Panc1 (cell line): Measurements from ENCODE around the gene COPRS. TPM values are rescaled to one million over a fixed set of nuclear protein-coding genes. Genes with fewer than 3 reads are reported as not detected.

Experiments
- ATAC-seq: fragments of 200-7000 bp; cut with Tn5 transposase; 2 replicates; pipeline ENCODE4 v1.9.1; 2020; ENCODE audit warnings: mild to moderate bottlenecking, moderate library complexity
- BruUV-seq: library from RNA; stranded (reverse); fragments of 400-500 nt; replicated peaks from 2 replicates; lab custom pipeline; 2021; lab: Mats Ljungman, UMichigan
- CTCF ChIA-PET: fragments of 300-600 bp; sonication (Branson Sonifier 250); formaldehyde crosslinking; loops from one replicate; lab custom pipeline; 2022; ENCODE audit warnings: antibody characterized with exemption; lab: Charles Lee
- POLR2A ChIA-PET: fragments of 300-600 bp; sonication (Branson Sonifier 250); formaldehyde crosslinking; loops from one replicate; lab custom pipeline; 2022; ENCODE audit warnings: antibody characterized with exemption; lab: Charles Lee
- DNase-seq: peaks from one replicate; pipeline ENCODE4 v3.0.0-alpha.2; 2010; ENCODE audit warnings: low read depth, low spot score
- H3K27ac ChIP-seq: 2 replicates; pipeline ENCODE4 v1.5.1; 2011; ENCODE audit warnings: mild to moderate bottlenecking, low read length, inconsistent platforms
- H3K27me3 ChIP-seq: fragments of 200-500 bp; sonication (Bioruptor generic); 2 replicates; pipeline ENCODE4 v1.6.0; 2014; ENCODE audit warnings: low read length, inconsistent platforms; ENCODE audit not compliant: control insufficient read depth, insufficient read depth
- H3K36me3 ChIP-seq: fragments of 200-500 bp; sonication (Bioruptor generic); 2 replicates; pipeline ENCODE4 v1.5.1; 2014; ENCODE audit warnings: inconsistent platforms, mild to moderate bottlenecking, low read length, moderate library complexity; ENCODE audit not compliant: control insufficient read depth, insufficient read depth
- H3K4me1 ChIP-seq: 2 replicates; pipeline ENCODE4 v1.5.1; 2011; ENCODE audit warnings: inconsistent platforms, mild to moderate bottlenecking, low read length, moderate library complexity; ENCODE audit not compliant: control insufficient read depth, insufficient read depth
- H3K4me3 ChIP-seq, 2 experiments: 2 replicates each; pipeline ENCODE4 v1.5.1; 2011 to 2012; ENCODE audit warnings: low read depth in 2 of 2, low read length in 2 of 2, mild to moderate bottlenecking in 2 of 2, inconsistent platforms in 1 of 2, moderate library complexity in 1 of 2
- H3K9me3 ChIP-seq: fragments of 200-500 bp; sonication (Bioruptor generic); 2 replicates; pipeline ENCODE4 v1.5.1; 2014; ENCODE audit warnings: low read depth, mild to moderate bottlenecking, inconsistent platforms, low read length, moderate library complexity; ENCODE audit not compliant: control insufficient read depth, insufficient read depth
- CTCF ChIP-seq: fragments of 450-650 bp; IDR thresholded peaks from 2 replicates; pipeline ENCODE4 v1.5.1; 2017; ENCODE audit warnings: mild to moderate bottlenecking
- POLR2AphosphoS5 ChIP-seq: IDR thresholded peaks from 2 replicates; pipeline ENCODE4 v1.6.1; 2012; ENCODE audit warnings: mild to moderate bottlenecking, low read depth, low read length, moderate library complexity
- REST ChIP-seq, 2 experiments: IDR thresholded peaks; 2 replicates each; pipeline ENCODE4 v1.6.1; 2011 to 2012; ENCODE audit warnings: low read depth in 2 of 2, control low read depth in 1 of 2, low read length in 1 of 2, mild to moderate bottlenecking in 1 of 2, moderate library complexity in 1 of 2; ENCODE audit not compliant: insufficient read depth in 1 of 2
- SIN3A ChIP-seq: IDR thresholded peaks from 2 replicates; pipeline ENCODE4 v1.6.1; 2012; ENCODE audit warnings: low read depth, mild to moderate bottlenecking, low read length, moderate library complexity, borderline replicate concordance; ENCODE audit not compliant: insufficient read depth
- TCF7L2 ChIP-seq: IDR thresholded peaks from 2 replicates; pipeline ENCODE4 v1.6.1; 2011; ENCODE audit warnings: mild to moderate bottlenecking, low read depth, low read length, inconsistent platforms
- in situ Hi-C: cut with HindIII; loops from 2 replicates; pipeline ENCODE4 v1.10.0; 2016; ENCODE audit warnings: low sequenced_read_pairs, low pct_unique_long_range_greater_than_20kb
- intact Hi-C: fragments of 100-400 bp; cut with micrococcal nuclease; formaldehyde crosslinking; loops from one replicate; pipeline ENCODE4 v1.10.0; 2022; ENCODE audit not compliant: unreplicated experiment
- total RNA-seq: library from RNA; stranded (reverse); gene quantifications from one replicate; pipeline ENCODE4 v1.2.1, GENCODE V29; 2021; ENCODE audit not compliant: unreplicated experiment

The COPRS gene
- total RNA-seq, 1 experiment from 2014 or later, result 152 TPM

GRCh38 chr17:31880311-31880710 lies 21.3 kb upstream of the COPRS start:
- no peak for ATAC-seq

GRCh38 chr17:31878703-31879073 lies 19.6 kb upstream of the COPRS start:
- ChIA-PET CTCF (no interaction called here), POLR2A (no interaction called here)
- no peaks in the 10 kb centered on the region for H3K4me1 ChIP-seq
- in situ Hi-C loops (no loop called here), intact Hi-C loops (loop anchor here (2.0 kb wide), 1 partner anchor 18 kb away; no protein-coding TSS in a partner anchor)
- BruUV-seq, result no TSS peak
- peaks cover 21% of the 10 kb centered on the region for H3K36me3 ChIP-seq
- DNase-seq, result no peak
- no peak overlapping the region for H3K27ac ChIP-seq
- no peak overlapping the region for H3K4me3 ChIP-seq
- H3K9me3 ChIP-seq, result no peaks in the 10 kb centered on the region
- ATAC-seq, result no peak; the same call in 1 of the 2 replicates
- H3K27me3 ChIP-seq, result no peaks in the 10 kb centered on the region
- TF ChIP-seq CTCF (no peak), POLR2AphosphoS5 (no peak), REST (IDR thresholded peaks at IDR 0.05; ENCODE audit: insufficient read depth in 1 of 2, low read depth in 2 of 2, low read length in 1 of 2) (no peak), SIN3A (no peak), TCF7L2 (no peak)

More at GRCh38 chr17:31880311-31880710, 21.3 kb upstream of the COPRS start:
- TF ChIP-seq POLR2AphosphoS5 (no peak), REST (IDR thresholded peaks at IDR 0.05; ENCODE audit: insufficient read depth in 1 of 2, low read depth in 2 of 2, low read length in 1 of 2) (no peak), TCF7L2 (no peak), SIN3A (no peak), CTCF (no peak)
- no peak for DNase-seq
- CTCF ChIA-PET, result no interaction called here
- H3K27me3 ChIP-seq, result no peaks in the 10 kb centered on the region
- no peak overlapping the region for H3K27ac ChIP-seq
- no TSS peak for BruUV-seq
- no peak overlapping the region for H3K4me3 ChIP-seq
- H3K36me3 ChIP-seq, result peaks cover 21% of the 10 kb centered on the region
- H3K9me3 ChIP-seq, result no peaks in the 10 kb centered on the region
- POLR2A ChIA-PET, result no interaction called here
- H3K4me1 ChIP-seq, result no peaks in the 10 kb centered on the region
- in situ Hi-C loops, result no loop called here
- intact Hi-C loops, result no loop called here
